A549 (cell line): ENCODE results near the gene ABLIM3.

Experiments
- CHD2 ChIP-seq: fragments of 150-350 bp; IDR thresholded peaks from 2 replicates; pipeline ENCODE4 v1.6.1; 2014; ENCODE audit warnings: low read length; ENCODE audit not compliant: partially characterized antibody
- CTCF ChIP-seq: fragments of >200 bp; sonication (Bioruptor Twin); formaldehyde crosslinking; IDR thresholded peaks from 3 replicates; pipeline ENCODE4 v1.5.1; 2016
- PBX3 ChIP-seq: IDR thresholded peaks from 2 replicates; pipeline ENCODE4 v1.6.1; 2012
- ZSCAN20 ChIP-seq: fragments of 250-450 bp; sonication (Bioruptor Pico); IDR thresholded peaks from 2 replicates; pipeline ENCODE4 v1.8.0; 2022; ENCODE audit warnings: mild to moderate bottlenecking, moderate library complexity

GRCh38 chr5:149135536-149136201 lies 5.6 kb upstream of the ABLIM3 start:
- no peak for TF ChIP-seq PBX3
- no peak for TF ChIP-seq CTCF
- TF ChIP-seq CHD2 = no peak
- TF ChIP-seq ZSCAN20 (CRISPR knock-in tag) = no peak
